Esophagus muscularis mucosa (tissue), 3 donors: ENCODE results near the gene PPTC7.
A peak's percentile ranks its signal among the peaks of the same experiment; 100 is the strongest.

ENCODE experiments used
- POLR2A ChIP-seq: fragments of 450-650 bp; IDR thresholded peaks from one replicate; pipeline ENCODE4 v1.6.1; 2017; ENCODE audit warnings: antibody characterized with exemption, moderate library complexity, mild to moderate bottlenecking, low read depth
- TF ChIP-seq, protein P1 (sequence below), 3 experiments: fragments of 200-600 bp in 2 of 3; fragments of 450-650 bp in 1 of 3; sonication (generic) in 2 of 3; IDR thresholded peaks; one replicate each; pipeline ENCODE4 v1.5.1; 2017 to 2019; ENCODE audit warnings: antibody characterized with exemption in 3 of 3, mild to moderate bottlenecking in 2 of 3, moderate library complexity in 1 of 3

- no peak for TF ChIP-seq POLR2A
- TF ChIP-seq, protein P1, sequence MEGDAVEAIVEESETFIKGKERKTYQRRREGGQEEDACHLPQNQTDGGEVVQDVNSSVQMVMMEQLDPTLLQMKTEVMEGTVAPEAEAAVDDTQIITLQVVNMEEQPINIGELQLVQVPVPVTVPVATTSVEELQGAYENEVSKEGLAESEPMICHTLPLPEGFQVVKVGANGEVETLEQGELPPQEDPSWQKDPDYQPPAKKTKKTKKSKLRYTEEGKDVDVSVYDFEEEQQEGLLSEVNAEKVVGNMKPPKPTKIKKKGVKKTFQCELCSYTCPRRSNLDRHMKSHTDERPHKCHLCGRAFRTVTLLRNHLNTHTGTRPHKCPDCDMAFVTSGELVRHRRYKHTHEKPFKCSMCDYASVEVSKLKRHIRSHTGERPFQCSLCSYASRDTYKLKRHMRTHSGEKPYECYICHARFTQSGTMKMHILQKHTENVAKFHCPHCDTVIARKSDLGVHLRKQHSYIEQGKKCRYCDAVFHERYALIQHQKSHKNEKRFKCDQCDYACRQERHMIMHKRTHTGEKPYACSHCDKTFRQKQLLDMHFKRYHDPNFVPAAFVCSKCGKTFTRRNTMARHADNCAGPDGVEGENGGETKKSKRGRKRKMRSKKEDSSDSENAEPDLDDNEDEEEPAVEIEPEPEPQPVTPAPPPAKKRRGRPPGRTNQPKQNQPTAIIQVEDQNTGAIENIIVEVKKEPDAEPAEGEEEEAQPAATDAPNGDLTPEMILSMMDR (IDR thresholded peaks at IDR 0.05) = peak in 2 of 3 experiments; percentile 22
These were observed 30.9 kb upstream of the PPTC7 start, which contains the start of gene TCTN1 for GRCh38 chr12:110613771-110614684.
